Keratinocyte (primary cell): ENCODE results near the gene ANKFY1. TPM values are rescaled to one million over a fixed set of nuclear protein-coding genes. Genes with fewer than 3 reads are reported as not detected.

Source experiments
- DNase-seq: peaks from one replicate; pipeline ENCODE4 v3.0.0-alpha.2; 2011; ENCODE audit warnings: low read depth, missing footprints, low spot score
- FAIRE-seq: peaks from 2 replicates; lab custom pipeline; 2011; peaks lifted over from hg19 to GRCh38; lab: Jason Lieb, UNC
- H2AFZ ChIP-seq: 2 replicates; pipeline ENCODE4 v1.6.0; 2012; ENCODE audit warnings: low read length, control low read depth, inconsistent platforms; ENCODE audit not compliant: control insufficient read depth
- H3K27ac ChIP-seq: 2 replicates; pipeline ENCODE4 v1.5.1; 2011; ENCODE audit warnings: low read length; ENCODE audit not compliant: control insufficient read depth, insufficient read depth
- H3K27me3 ChIP-seq: 3 replicates; pipeline ENCODE4 v1.6.0; 2011; ENCODE audit warnings: low read length; ENCODE audit not compliant: control insufficient read depth, insufficient read depth; ENCODE audit errors: extremely low read depth
- H3K36me3 ChIP-seq, 2 experiments: 2 replicates in 1 of 2; 3 replicates in 1 of 2; pipeline ENCODE4 v1.5.1; 2011; ENCODE audit warnings: low read length in 2 of 2, mild to moderate bottlenecking in 1 of 2; ENCODE audit not compliant: control insufficient read depth in 2 of 2, insufficient read depth in 2 of 2; ENCODE audit errors: extremely low read depth in 1 of 2
- H3K4me1 ChIP-seq: 3 replicates; pipeline ENCODE4 v1.5.1; 2011; ENCODE audit warnings: low read length; ENCODE audit not compliant: control insufficient read depth, insufficient read depth; ENCODE audit errors: extremely low read depth
- H3K4me2 ChIP-seq: 3 replicates; pipeline ENCODE4 v1.6.0; 2011; ENCODE audit warnings: low read depth, low read length; ENCODE audit not compliant: control insufficient read depth, insufficient read depth; ENCODE audit errors: extremely low read depth
- H3K4me3 ChIP-seq, 3 experiments: fragments of 200-600 bp in 1 of 3; sonication (generic) in 1 of 3; 2 replicates in 2 of 3; 3 replicates in 1 of 3; pipeline ENCODE4 v1.5.1; 2011 to 2016; ENCODE audit warnings: low read length in 3 of 3, mild to moderate bottlenecking in 3 of 3, control low read depth in 2 of 3, inconsistent platforms in 1 of 3, low read depth in 1 of 3, mixed read lengths in 1 of 3, mixed run types in 1 of 3, moderate library complexity in 1 of 3; ENCODE audit not compliant: control insufficient read depth in 2 of 3, insufficient read depth in 2 of 3; ENCODE audit errors: extremely low read depth in 1 of 3
- H3K79me2 ChIP-seq: 2 replicates; pipeline ENCODE4 v1.6.0; 2012; ENCODE audit warnings: low read length; ENCODE audit not compliant: control insufficient read depth, insufficient read depth
- H3K9ac ChIP-seq: 3 replicates; pipeline ENCODE4 v1.6.0; 2011; ENCODE audit warnings: low read length; ENCODE audit not compliant: control insufficient read depth, insufficient read depth; ENCODE audit errors: extremely low read depth
- H3K9me1 ChIP-seq: 3 replicates; pipeline ENCODE4 v1.6.0; 2011; ENCODE audit warnings: low read length; ENCODE audit not compliant: control insufficient read depth, insufficient read depth; ENCODE audit errors: extremely low read depth
- H3K9me3 ChIP-seq: 2 replicates; pipeline ENCODE4 v1.5.1; 2012; ENCODE audit warnings: low read depth, low read length; ENCODE audit not compliant: control insufficient read depth
- H4K20me1 ChIP-seq: 3 replicates; pipeline ENCODE4 v1.6.0; 2011; ENCODE audit warnings: low read length; ENCODE audit not compliant: control insufficient read depth, insufficient read depth; ENCODE audit errors: extremely low read depth
- CTCF ChIP-seq, 3 experiments: IDR thresholded peaks in 1 of 3; conservative IDR thresholded peaks in 1 of 3; optimal IDR thresholded peaks in 1 of 3; 2 replicates in 2 of 3; 3 replicates in 1 of 3; pipeline versions ENCODE3 to v1.5.1; 2011; ENCODE audit warnings: low read length in 3 of 3, mild to moderate bottlenecking in 3 of 3, moderate library complexity in 2 of 3, control low read depth in 1 of 3, inconsistent platforms in 1 of 3; ENCODE audit not compliant: insufficient read depth in 2 of 3; ENCODE audit errors: extremely low read depth in 1 of 3
- EZH2 ChIP-seq: IDR thresholded peaks from one replicate; pipeline ENCODE4 v1.6.1; 2012; ENCODE audit warnings: inconsistent platforms, mild to moderate bottlenecking, low read length, moderate library complexity
- dilution Hi-C: fragments of 300-500 bp; cut with MboI; formaldehyde crosslinking; loops from one replicate; pipeline ENCODE4 v1.7.0; 2020; ENCODE audit warnings: low sequenced_read_pairs; ENCODE audit not compliant: extremely low pct_ligation_motif_present
- polyA plus RNA-seq, 5 experiments: library from polyadenylated mRNA; depleted of rRNA in 3 of 5; stranded (reverse) in 3 of 5; stranded (forward) in 1 of 5; unstranded in 1 of 5; fragments of >200 nt; gene quantifications; 1 replicate in 1 of 5; 2 replicates in 3 of 5; 3 replicates in 1 of 5; pipeline versions ENCODE4 v1.2.1 to v1.2.3, GENCODE V29; 2011 to 2012; ENCODE audit warnings: missing spikeins in 2 of 5, low read depth in 1 of 5, low replicate concordance in 1 of 5

Gene ANKFY1
- polyA plus RNA-seq, 1 donor (not counting 4 experiments of a cell fraction or from before 2014, with no cell fraction given) = 27.0 TPM

DNA sequence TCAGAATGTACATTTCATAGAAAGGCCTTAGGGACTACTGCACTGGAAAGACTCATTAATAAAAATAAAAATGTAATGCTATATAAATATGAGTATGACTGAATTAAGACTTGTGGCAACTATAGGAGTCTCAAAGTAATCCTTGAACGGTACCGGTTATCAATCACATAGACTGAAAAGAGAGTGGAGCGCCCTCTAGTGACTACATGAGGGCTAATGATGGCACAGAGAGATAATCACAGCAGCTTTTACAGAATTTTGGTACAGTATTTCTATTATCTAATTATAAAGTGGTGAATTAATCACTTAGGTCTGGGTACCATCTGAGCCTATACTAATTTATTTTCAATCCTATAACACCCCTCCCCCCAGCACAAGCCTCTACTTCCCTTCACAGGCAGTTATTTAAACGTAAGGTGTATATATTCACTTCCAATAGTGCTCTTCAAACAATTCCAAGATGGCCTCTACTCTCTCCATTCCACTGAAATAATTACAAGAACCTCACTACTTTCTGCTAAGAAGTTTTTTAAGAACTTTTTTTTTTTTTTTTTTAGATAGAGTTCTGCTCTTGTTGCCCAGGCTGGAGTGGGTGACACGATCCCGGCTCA is 40.7 kb upstream of the ANKFY1 start:
- no peak overlapping the region for H3K4me2 ChIP-seq
- H3K9me1 ChIP-seq = peaks cover 2% of the 10 kb centered on the region
- H4K20me1 ChIP-seq = peaks cover 8% of the 10 kb centered on the region
- no peaks in the 10 kb centered on the region for H3K9me3 ChIP-seq
- H3K4me3 ChIP-seq = no peak overlapping the region
- H2AFZ ChIP-seq = no peak overlapping the region
- TF ChIP-seq EZH2 (no peak), CTCF (optimal IDR thresholded peaks at IDR 0.05 in 1 of 3, IDR thresholded peaks at IDR 0.05 in 1 of 3, conservative IDR thresholded peaks at IDR 0.05 in 1 of 3; ENCODE audit: extremely low read depth in 1 of 3, insufficient read depth in 2 of 3, low read length in 3 of 3) (peak in 2 of 3 experiments; percentile 60 to 62)
- no peaks in the 10 kb centered on the region for H3K27me3 ChIP-seq
- H3K9ac ChIP-seq = no peak overlapping the region
- DNase-seq = no peak
- FAIRE-seq = no peak
- no peak overlapping the region for H3K27ac ChIP-seq
- dilution Hi-C loops = loop anchor here (25.0 kb wide), 1 partner anchor 108 kb away; no protein-coding TSS in a partner anchor
- peaks cover 16 to 20% of the 10 kb centered on the region in 2 experiments for H3K36me3 ChIP-seq
- H3K4me1 ChIP-seq = no peaks in the 10 kb centered on the region
- H3K79me2 ChIP-seq = peaks cover 81% of the 10 kb centered on the region

DNA sequence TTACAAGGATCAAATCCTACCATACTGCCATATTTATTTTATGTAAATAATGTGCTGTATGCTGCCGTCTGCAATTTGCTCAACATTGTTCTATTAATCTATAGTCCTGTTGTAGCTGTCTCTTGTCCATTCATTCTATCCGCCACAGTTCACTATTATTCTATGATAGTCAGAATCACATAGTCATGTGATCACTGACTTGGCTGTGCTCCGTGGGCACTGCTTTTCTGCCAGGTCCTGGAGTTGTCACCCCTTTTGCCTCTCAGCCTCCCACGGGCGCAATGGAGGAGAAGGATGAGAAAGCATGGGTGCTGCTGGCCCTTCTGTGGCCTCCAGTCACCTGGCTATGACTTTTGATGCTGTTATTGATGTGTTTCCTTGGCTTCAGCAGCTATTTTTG is 37.3 kb upstream of the ANKFY1 start:
- Histone ChIP-seq H3K4me2 (no peak overlapping the region), H4K20me1 (peaks cover 15% of the 10 kb centered on the region), H3K9me3 (no peaks in the 10 kb centered on the region), H3K9ac (no peak overlapping the region), H3K4me3 (no peak overlapping the region), H3K27me3 (no peaks in the 10 kb centered on the region), H3K9me1 (no peaks in the 10 kb centered on the region), H3K27ac (no peak overlapping the region), H3K79me2 (peaks cover 88% of the 10 kb centered on the region), H3K36me3 (peaks cover 19 to 21% of the 10 kb centered on the region in 2 experiments), H2AFZ (no peak overlapping the region), H3K4me1 (no peaks in the 10 kb centered on the region)
- no peak for TF ChIP-seq EZH2
- TF ChIP-seq CTCF (optimal IDR thresholded peaks at IDR 0.05 in 1 of 3, IDR thresholded peaks at IDR 0.05 in 1 of 3, conservative IDR thresholded peaks at IDR 0.05 in 1 of 3; ENCODE audit: extremely low read depth in 1 of 3, insufficient read depth in 2 of 3, low read length in 3 of 3) = no peak
- dilution Hi-C loops = loop anchor here (25.0 kb wide), 1 partner anchor 111 kb away; no protein-coding TSS in a partner anchor
- DNase-seq (no peak), FAIRE-seq (no peak)
